Adipocyte (in vitro differentiated cells): ENCODE measurements around the gene ADTRP.

Source experiments
- DNase-seq: peaks from one replicate; pipeline ENCODE4 v3.0.0-alpha.2; 2015; ENCODE audit warnings: low read depth
- H3K27me3 ChIP-seq: replicated peaks from 2 replicates; pipeline ENCODE4 v1.7.0; 2013; ENCODE audit warnings: mild to moderate bottlenecking, low read length, moderate library complexity; ENCODE audit not compliant: control insufficient read depth, insufficient read depth
- H3K36me3 ChIP-seq: 2 replicates; pipeline ENCODE4 v1.7.0; 2013; ENCODE audit warnings: low read length, mild to moderate bottlenecking, moderate library complexity; ENCODE audit not compliant: control insufficient read depth, insufficient read depth, severe bottlenecking
- H3K4me1 ChIP-seq: 2 replicates; pipeline ENCODE4 v1.7.0; 2013; ENCODE audit warnings: mild to moderate bottlenecking, low read length, moderate library complexity; ENCODE audit not compliant: control insufficient read depth, insufficient read depth
- H3K4me3 ChIP-seq: 2 replicates; pipeline ENCODE4 v1.7.0; 2013; ENCODE audit warnings: mild to moderate bottlenecking, low read length, moderate library complexity
- H3K9ac ChIP-seq: 2 replicates; pipeline ENCODE4 v1.7.0; 2013; ENCODE audit warnings: mild to moderate bottlenecking, low read length, moderate library complexity
- H3K9me3 ChIP-seq: 2 replicates; pipeline ENCODE4 v1.7.0; 2013; ENCODE audit warnings: mild to moderate bottlenecking, low read length, moderate library complexity; ENCODE audit not compliant: control insufficient read depth

Gene ADTRP

DNA sequence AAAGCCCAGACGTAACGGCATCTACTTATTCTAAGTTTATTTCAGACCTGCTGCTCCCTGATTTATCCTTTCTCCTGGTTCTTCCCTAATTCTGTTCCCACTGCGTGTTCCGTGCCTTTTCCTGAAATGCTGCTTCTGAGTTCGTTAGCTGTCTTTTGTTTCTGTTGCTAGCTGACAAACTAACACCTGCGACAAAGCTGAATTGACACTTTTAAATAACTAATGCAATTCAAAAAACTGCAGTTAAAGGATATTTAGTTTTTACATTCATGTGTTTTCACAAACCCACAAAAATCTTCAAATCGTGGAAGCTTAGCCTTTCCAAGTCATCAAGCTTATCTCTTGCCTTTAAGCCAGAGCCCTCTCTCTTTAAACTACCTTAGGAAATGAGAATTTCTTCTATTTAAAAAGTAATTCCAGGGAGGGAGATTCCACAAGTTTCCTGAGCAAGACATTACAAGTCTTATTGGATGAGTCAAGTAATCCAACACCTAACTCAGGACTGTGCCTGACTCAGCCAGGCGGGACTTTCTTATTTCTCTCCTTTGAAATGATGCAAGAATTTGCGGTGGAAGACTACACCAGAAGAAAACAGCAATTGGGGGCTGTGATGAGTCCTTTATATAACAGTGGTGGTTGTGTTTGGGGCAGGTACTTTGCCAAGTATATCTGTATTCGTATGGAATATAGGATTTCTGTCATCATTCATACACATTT lies 6.3 kb downstream of the ADTRP start:
- H3K9me3 ChIP-seq: no peaks in the 10 kb centered on the region
- peak; percentile 96 for DNase-seq
- H3K36me3 ChIP-seq: no peaks in the 10 kb centered on the region
- peaks cover 33% of the 10 kb centered on the region for H3K4me1 ChIP-seq
- H3K27me3 ChIP-seq: no peaks in the 10 kb centered on the region
- no peak overlapping the region for H3K4me3 ChIP-seq
- H3K9ac ChIP-seq: no peak overlapping the region

DNA sequence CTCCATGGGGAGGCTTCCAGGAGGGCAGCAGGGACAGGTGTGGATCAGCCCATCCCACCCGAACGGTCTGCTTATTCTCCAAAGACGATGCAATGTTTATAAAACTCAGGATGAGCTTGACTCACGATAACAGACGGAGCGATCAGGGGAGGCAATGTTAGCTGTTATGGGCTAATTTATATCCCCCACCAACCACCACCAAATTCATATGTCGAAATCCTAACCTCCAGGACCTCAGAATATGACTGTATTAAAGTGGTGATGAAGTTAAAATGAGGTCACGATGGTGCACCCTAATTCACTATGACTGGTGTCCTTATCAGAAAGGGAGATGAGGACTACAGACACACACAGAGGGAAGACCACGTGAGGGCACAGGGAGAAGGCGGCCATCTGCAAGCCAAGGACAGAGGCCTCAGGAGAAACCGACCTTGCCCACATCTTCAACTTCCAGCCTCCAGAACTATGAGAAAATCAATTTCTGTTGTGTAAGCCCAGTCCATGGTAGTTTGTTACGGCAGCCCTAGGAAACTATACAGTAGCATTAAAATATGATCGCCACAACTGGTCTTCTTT lies 7.0 kb downstream of the ADTRP start:
- Histone ChIP-seq H3K9ac (peak overlapping the region; percentile 46), H3K4me1 (peaks cover 40% of the 10 kb centered on the region), H3K4me3 (no peak overlapping the region), H3K36me3 (no peaks in the 10 kb centered on the region), H3K9me3 (no peaks in the 10 kb centered on the region), H3K27me3 (no peaks in the 10 kb centered on the region)
- DNase-seq: no peak

DNA sequence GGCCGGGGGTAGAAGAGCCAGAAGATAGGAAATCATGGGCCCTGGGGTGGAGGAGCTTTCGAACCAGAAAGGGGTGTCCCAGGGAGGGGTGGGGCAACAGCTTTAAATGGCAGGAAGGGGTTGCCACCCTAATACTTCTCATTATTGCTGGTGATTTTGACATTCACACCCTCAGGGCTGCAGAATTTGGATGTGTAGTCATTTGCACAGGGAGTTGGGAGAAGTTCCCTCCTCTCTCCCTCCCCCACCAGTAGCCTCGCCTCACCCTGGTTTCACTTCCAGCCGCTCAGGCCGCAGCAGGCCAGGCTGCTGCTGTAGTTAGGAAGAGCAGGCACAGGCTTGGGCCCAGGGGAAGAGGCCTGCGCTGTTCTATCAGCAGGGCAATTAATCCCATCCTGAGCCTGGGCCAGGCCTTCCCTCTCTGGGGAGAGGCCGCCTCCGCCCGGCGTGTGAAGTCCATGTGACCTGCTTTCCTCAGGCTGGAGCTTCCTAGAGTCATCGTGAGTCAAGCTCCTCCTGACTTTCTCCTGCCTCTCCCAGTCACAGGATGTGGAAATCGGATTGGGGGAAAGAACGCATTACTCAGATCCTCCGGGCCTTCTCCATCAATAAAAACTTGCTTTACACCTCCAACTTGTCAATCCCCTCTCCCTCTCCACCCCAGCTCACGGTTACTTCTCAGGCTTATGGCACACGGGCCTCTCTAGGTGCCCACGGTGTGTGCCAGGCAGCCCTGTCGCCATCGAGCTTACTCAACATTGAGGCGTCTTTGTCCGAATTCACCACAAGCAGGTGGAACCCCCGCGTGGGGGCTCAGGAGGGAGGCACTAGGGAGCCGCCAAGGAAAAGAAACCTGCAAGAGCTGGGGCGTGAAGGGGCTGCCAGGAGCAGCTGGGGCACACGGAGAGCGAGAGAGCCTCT lies 7.8 kb downstream of the ADTRP start:
- Histone ChIP-seq H3K9me3 (no peaks in the 10 kb centered on the region), H3K4me3 (peak overlapping the region; percentile 51), H3K4me1 (peaks cover 47% of the 10 kb centered on the region), H3K27me3 (no peaks in the 10 kb centered on the region), H3K36me3 (no peaks in the 10 kb centered on the region), H3K9ac (peak overlapping the region; percentile 80)
- DNase-seq: peak; percentile 97

DNA sequence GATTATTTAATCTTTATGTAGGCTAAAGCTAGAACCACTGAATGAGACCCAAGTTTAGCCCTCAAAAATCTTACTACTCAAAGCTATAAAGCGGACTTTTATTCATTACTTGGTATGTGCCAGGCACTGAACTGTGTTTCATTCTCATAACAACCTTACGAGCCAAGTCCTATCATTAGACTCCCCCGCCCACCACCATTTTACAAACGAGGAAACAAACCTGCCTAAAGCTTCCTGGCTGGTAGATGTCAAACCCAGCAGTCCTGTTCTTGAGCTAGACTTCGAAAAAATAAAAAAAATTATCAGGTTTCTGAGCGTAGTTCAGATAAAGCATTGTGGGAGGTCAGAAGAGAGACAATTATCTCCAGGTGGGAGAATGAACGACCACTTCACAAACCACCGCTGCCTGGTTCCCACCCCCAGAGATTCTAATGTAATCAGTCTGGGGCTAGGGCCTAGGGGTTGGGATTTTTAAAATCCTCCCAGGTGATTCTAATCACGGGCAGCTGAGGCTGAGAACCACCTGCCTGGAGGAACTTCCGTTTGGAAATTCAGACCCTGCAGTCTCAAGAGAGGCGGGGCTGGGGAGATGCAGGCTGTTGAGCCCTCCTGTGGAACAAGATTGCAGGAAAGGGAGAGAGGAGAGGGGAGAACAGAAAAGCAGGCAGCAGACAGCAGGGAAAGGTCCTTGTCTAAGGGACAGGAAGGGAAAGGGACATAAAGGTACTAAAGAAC lies 8.6 kb downstream of the ADTRP start:
- DNase-seq: no peak
- Histone ChIP-seq H3K36me3 (no peaks in the 10 kb centered on the region), H3K9ac (peak overlapping the region; percentile 80), H3K9me3 (no peaks in the 10 kb centered on the region), H3K27me3 (no peaks in the 10 kb centered on the region), H3K4me1 (peaks cover 53% of the 10 kb centered on the region), H3K4me3 (peak overlapping the region; percentile 51)

DNA sequence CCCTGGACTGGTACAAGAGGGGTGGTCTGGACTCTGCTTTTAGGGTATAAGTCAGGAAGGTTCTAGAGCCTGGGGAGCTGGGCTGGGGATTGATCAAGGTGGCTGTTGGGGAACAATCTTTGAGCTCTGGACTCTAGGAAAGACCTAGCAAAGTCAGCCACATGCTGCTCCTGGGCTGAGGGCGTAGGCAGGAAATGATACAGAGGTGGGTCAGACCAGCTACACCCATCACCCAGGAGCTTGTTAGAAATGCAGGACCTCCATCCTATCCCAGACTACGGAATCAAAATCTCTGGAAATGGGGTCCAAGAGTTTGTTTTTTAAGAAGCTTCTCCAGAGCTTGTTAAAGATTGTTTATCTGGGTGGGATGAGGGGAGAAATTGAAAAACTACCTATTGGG lies 9.4 kb downstream of the ADTRP start:
- H3K36me3 ChIP-seq: no peaks in the 10 kb centered on the region
- no peak overlapping the region for H3K9ac ChIP-seq
- no peak for DNase-seq
- H3K4me3 ChIP-seq: no peak overlapping the region
- no peaks in the 10 kb centered on the region for H3K27me3 ChIP-seq
- H3K4me1 ChIP-seq: peaks cover 58% of the 10 kb centered on the region
- no peaks in the 10 kb centered on the region for H3K9me3 ChIP-seq

DNA sequence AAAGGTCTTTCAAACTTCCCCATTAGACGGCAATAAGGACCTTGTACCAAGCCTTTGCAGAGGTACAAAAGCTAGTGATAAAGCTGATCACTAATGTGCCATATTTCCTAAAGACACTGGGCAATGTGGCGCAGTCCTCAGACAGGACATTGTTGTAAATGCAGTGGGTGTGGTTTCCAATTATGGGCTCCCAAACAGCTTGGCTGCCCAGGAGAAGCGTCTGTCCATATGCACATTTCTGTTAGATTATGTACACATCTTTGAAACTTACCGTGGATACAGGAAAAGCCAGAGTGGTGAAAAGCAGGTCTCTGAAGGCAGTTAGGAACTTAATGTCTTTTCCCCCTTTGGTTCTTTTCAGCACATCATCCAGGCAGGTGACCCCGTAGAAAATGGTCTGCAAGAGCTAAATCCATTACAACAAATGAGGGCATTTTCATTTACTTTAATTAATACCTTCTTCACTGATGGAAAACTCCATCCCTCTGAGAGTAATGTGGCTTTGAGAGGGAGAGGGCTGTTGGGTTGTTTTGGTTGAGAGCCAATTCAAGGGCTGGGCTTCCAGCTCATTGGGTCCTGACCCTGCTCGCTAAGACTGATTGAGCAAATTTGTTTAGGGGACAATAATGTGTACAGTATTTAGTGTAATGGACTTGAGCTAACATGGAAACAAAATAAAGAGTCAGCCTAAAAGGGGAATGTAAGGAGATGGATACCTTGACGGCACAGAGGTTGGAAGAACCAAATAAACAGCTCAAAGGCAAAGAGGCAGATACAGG lies 10.4 kb downstream of the ADTRP start:
- Histone ChIP-seq H3K4me1 (peaks cover 69% of the 10 kb centered on the region), H3K27me3 (no peaks in the 10 kb centered on the region), H3K9me3 (no peaks in the 10 kb centered on the region), H3K9ac (no peak overlapping the region), H3K4me3 (no peak overlapping the region), H3K36me3 (no peaks in the 10 kb centered on the region)
- no peak for DNase-seq

DNA sequence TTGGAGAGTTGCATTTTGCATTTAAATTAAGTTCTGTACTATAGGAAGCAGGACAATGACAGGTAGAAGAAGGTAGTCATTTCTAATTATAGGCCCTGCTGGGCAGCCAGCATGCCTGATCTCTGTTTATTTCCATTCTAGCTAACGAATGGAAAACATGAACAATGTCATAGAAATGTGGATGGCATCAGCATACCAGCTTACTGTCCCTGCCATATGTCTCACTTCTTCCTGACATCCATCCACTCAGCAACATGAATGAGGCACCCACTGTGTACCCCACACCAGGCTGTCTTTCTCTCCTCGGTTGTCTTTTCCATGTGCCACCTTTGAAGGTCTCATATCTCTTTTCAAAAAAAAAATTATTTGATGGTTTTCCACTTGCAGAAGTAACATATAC lies 11.1 kb downstream of the ADTRP start:
- Histone ChIP-seq H3K9ac (no peak overlapping the region), H3K9me3 (no peaks in the 10 kb centered on the region), H3K4me1 (peaks cover 71% of the 10 kb centered on the region), H3K4me3 (no peak overlapping the region), H3K36me3 (no peaks in the 10 kb centered on the region), H3K27me3 (no peaks in the 10 kb centered on the region)
- no peak for DNase-seq

DNA sequence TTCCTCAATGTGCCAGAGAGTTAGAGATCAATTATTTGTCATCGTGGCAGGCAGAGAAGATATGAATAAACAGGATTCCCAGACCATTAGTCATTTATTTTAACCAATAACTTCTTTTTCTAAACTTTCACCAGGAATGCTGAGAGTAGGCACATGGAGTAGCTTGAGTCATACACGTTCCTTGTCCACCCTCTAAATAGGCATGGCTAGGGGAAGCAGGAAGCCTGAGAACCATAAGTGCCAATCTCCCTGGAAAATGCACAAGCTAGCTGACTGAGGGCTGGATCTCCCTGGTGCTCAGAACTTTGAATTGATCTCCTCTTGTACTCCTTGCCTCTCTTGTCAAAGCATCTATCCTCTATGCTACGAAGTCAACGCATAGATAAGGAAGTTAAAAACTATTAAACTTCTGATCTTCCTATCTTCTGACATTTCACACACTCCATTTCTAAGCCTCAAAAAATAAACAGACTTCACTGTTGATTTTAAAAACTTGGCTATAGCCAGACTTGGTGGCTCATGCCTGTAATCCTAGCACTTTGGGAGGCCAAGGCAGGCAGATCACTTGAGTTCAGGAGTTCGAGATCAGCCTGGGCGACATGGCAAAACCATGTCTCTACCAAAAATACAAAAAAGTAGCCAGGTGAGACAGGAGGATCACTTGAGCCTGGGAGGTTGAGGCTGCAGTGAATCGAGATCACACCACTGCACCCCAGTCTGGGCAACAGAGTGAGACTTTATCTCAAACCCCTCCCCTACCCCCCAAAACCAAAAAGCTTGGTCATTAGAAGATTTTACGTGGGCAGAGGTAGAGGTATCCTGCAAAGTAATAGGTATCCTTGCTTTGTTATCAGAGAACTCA lies 11.8 kb downstream of the ADTRP start:
- DNase-seq: peak; percentile 94
- H3K4me1 ChIP-seq: peaks cover 66% of the 10 kb centered on the region
- no peaks in the 10 kb centered on the region for H3K36me3 ChIP-seq
- H3K4me3 ChIP-seq: no peak overlapping the region
- peak overlapping the region; percentile 44 for H3K9ac ChIP-seq
- H3K27me3 ChIP-seq: no peaks in the 10 kb centered on the region
- no peaks in the 10 kb centered on the region for H3K9me3 ChIP-seq

DNA sequence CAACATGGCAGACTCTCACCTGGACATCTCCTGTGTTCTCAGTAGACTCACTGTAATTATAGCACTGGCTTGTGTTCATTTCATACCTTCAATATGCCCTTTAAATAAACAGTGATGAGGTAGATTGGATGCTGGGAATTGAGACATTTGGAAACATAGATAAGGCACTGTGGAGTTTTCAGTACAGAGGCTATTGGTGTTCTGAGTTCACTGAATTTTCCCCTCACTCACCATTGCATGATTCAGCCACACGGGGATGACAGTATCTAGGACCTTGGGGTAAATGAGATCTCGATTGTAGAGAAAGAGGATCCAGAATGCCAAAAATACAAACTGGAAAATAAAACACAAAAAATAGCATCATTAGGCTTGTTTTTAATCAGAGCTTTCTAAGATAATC lies 12.6 kb downstream of the ADTRP start:
- Histone ChIP-seq H3K27me3 (no peaks in the 10 kb centered on the region), H3K36me3 (no peaks in the 10 kb centered on the region), H3K4me3 (no peak overlapping the region), H3K4me1 (peaks cover 58% of the 10 kb centered on the region), H3K9me3 (no peaks in the 10 kb centered on the region), H3K9ac (peak overlapping the region; percentile 16)
- DNase-seq: peak; percentile 31

DNA sequence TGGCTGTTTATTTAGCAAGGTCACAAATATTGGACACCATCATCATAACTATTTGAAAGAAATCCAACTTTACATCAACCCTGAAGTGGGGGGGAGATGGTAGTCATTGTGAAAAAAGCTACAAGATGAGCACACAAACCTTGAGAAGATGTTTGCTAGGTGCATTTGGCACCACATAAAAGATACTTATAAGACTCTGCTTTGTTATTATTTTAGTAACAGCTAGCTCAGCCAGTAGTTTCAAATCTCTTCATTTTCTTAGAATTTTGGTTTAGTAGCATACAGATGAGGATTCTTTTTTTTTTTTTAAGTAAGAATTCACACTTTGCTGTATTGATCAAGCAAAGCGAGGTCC lies 14.4 kb downstream of the ADTRP start:
- Histone ChIP-seq H3K4me1 (peaks cover 47% of the 10 kb centered on the region), H3K4me3 (no peak overlapping the region)

More for the DNA sequence above, 14.4 kb downstream of the ADTRP start:
- Histone ChIP-seq H3K9ac (no peak overlapping the region), H3K36me3 (no peaks in the 10 kb centered on the region), H3K27me3 (no peaks in the 10 kb centered on the region), H3K9me3 (no peaks in the 10 kb centered on the region)
- DNase-seq: no peak
